K562 (cell line): ENCODE results near the gene KRTAP4-8.
"Not testable (repeated sequence)": the region's sequence is repeated elsewhere in the genome, so short reads cannot be mapped to it uniquely, and the experiment has no call there.

ENCODE experiments used
- ATF7 ChIP-seq: fragments of 450-650 bp; IDR thresholded peaks from 2 replicates; pipeline ENCODE4 v1.7.1; 2014; ENCODE audit warnings: mild to moderate bottlenecking, moderate library complexity
- ZFP36 ChIP-seq: fragments of 150-350 bp; IDR thresholded peaks from 2 replicates; pipeline ENCODE4 v1.6.1; 2018; ENCODE audit warnings: low read length, low read depth; ENCODE audit not compliant: partially characterized antibody

DNA sequence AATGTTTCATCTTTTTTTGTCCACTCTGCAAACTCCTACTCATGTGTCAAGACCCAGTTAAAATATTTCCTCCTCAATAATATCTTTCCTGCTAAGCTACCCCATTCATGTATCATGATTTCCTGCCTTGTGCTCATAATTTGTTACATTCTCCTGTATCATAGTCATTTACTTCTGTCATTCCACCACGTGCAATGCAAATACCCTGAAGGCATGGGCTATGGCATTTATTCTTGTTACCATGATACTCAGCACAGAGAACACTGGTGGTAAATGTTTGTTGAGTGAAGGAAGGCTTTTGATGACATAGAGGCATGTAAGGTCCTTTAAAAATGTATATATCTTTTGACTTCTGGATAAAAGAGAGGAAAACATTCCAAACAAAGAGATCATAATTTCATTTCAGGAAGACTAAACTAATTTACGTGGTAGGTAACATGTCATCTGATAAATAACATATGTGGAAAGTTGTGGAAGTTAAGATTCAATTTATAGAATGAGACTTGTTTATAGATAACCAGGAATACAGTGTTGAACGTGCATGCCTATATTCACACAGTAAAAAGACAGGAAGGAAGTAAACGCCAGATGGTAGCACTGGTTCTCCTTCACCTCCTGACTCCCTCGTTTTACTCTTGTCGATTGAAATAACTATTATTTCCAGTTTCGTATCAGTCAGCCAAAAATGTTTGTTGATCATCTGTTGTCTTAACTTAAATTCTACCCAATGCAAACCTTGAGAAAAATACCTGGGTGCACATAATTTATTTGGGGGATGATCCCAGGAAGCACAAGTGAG is 1.9 kb upstream of the KRTAP4-8 start:
- not testable (repeated sequence) for TF ChIP-seq ATF7, ZFP36
